NCI-H128 (cell line): Measurements from ENCODE around the gene ZBTB40.

Source experiments
- DNase-seq: peaks from one replicate; lab custom pipeline; 2025; ENCODE audit not compliant: unreplicated experiment; lab: John Stamatoyannopoulos, UW

ZBTB40 gene

DNA sequence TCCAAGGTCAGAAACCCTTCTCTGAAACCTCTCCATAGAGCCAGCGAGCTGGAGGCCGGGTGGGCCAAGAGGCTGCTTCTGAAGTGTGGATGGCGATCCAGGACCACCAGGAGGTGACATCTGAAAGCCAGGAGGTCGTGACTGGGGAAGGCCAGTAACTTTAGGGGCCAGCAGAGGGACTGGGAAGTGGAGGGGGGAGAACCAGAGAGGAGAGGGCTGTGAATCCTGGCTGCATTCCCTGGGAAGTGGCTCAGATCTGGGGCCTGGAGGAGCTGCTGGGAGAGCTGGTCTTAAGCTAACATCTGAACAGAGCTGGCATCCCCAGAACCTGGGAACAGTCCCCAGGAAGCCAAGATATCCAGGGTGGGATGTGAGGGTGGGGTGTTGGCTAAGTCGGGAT lies 100.4 kb downstream of the ZBTB40 start:
- DNase-seq: no peak

DNA sequence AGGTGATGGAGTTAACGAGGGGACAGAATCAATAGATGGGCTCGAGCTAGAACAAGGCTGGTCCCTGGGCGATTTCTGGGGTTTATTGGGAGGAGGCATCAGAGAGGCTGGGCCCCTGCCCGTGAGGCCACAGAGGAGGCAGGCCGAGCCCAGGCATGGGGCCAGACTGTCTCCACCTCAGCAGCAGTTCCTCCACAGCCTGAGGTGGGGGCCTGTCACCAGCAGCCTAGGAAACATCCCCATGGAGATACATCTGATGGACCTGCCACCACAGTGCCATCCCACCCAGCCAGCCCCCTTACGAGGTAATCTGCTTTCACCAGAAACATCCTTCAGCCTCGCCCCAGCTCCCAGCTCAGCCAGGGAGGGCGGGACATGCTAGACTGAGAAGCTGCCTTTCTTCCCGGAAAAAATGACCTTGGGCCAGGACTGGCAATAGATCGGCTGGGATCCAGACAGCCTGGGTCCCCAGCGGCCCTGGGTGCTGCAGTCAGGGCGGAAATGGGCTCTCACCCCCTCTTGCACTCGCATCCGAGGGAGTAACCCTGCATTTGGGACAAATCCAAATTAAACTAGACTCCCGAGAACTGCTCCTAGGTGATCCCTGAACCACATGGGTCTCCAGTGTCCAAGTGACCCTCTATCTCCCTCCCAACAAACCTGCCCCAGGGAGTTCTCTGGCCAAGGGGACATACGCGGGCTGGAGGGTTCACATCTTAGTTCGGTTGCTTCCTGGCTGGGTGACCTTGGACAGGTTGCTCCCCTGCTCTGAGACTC lies 101.6 kb downstream of the ZBTB40 start:
- no peak for DNase-seq

DNA sequence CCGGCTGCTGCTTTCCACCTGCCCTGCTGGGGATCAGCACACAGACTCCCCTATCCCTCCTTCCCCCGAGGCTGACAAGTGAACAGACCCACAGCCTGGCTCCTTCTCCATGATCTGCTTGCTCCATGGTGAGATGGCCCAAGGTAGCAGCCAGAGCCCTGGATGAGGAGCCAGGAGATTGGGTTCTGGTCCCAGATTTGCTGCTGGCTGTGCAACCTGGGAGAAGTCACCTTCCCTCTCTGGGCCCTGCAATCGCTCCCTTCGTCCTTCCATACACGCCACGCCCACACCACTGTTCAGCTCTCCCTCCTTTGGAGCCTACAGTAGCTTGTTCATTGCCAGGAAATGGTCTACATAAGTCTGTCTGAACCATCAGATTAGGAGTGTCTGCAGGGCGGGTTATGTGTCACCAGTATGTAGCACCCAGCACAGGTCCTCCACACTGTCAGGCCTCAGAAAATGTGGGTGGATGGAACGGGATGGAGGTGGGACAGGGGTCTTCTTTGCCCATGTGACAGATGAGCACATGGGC lies 102.4 kb downstream of the ZBTB40 start:
- no peak for DNase-seq

DNA sequence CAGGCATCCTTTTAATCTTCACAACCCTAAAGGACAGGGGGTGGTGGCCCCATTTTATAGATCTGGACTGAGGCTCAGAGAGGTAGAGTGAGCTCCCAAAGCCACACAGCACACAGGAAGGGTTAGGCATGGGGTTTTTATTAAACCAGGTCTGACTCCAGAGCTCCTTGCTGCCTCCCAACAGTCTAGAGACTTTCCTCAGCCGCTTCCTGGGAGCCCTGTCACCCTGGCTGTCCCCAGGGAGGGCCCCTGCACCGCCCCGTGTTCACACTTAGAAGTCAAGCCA lies 103.7 kb downstream of the ZBTB40 start:
- no peak for DNase-seq

- DNase-seq: no peak
These were observed 104.9 kb downstream of the ZBTB40 start for GRCh38 chr1:22556391-22557104.

DNA sequence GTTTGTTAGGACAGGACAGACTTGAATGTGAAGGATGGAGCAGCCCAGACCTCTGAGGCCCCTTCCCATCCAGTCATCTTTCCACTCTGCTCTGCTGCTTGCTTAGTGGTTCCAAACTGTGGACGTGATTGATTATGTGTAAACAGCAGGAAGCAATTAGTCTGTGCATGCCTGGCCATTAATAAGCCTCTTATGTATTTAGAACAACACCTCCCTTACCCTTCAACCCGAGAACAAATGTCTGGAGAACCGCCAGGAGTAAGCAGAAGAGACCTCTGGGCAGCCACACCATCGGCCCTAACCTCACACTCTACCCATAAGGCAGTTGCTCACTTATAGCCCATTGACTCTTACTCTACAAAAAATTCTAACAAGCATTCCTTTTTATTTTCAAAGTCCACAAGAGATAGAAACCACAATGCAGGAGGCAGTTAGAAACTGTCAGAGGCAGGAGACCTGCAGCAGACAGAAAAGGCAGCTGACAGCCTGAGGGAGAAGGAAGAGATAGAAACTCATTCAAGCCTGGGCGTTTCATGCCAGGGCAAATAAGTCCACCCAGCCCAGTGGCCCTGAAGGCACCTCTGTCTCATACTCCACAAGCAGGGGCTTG lies 105.8 kb downstream of the ZBTB40 start:
- DNase-seq: no peak

- no peak for DNase-seq
These were observed 111.2 kb downstream of the ZBTB40 start, which contains the start of gene EPHA8 for GRCh38 chr1:22562584-22563583. EPHA8 (plus strand) TSS chr1:22563489; CDS start chr1:22563636, 147 bp downstream.

DNA sequence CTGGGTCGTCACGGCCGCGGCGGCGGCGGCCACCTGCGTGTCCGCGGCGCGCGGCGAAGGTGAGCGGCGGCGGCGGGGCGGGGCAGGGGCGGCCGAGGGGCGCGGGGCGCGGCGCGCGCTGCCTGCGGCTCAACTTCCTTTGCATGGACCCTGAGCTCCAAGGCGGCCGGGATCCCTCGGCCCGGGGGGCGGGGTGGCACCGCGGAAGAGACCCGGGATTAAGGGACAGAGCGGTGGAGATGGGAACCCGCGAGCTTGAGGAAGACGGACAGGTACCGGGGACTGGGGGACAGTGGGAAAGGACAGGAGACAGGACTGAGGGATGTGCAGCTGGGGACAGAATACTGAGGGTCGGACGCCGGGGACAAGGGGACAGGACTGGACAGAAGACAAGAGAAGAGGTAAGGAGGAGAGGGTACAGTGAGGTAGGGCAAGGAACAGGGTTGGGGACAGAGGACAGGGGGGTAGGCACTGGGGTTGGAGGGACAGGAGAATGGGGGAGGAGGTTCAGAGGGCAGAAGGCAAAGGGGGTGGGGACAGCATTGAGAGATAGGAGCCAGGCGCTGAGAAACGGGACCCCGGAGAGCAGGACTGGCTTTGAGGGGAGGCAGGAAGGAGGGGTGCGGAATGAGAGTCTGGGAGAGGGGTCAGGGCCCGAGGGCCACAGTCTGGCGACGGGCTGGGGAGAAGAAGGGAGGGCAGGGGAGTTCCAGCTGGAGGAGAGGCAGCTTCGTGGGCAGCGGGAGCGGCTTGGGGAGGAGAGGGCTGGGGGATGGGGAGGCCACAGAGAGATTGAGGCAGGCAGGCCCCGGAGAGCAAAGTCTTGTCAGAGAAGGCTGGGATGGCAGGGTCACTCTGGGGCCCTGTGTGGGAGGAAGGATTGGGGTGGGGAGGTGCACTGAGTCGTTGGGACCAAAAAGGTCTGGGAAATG lies 112.3 kb downstream of the ZBTB40 start:
- no peak for DNase-seq

GRCh38 chr1:22566161-22566560 lies 114.5 kb downstream of the ZBTB40 start:
- DNase-seq: no peak

DNA sequence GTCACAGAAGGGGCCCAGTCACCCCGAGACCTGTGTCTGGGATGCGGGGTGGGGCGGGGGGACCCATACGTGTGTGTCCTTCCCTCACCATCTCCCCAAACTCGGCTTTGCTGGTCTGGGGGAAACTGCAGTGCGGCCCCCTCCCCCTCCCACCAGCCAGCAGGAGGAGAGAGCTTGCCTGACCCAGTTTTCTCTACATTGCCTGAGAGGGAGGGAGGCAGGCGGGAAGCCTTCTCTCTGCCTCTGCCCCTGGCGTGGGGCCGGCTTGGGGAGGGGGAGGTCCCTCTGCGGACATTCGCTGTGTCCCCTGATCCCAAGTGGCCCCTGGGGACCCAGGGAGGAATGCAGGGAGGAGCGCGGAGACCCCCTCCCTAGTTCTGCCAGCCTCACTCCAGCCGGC lies 115.5 kb downstream of the ZBTB40 start:
- DNase-seq: no peak

GRCh38 chr1:22567994-22568393 lies 116.3 kb downstream of the ZBTB40 start:
- no peak for DNase-seq

GRCh38 chr1:22569269-22569668 lies 117.6 kb downstream of the ZBTB40 start:
- no peak for DNase-seq

DNA sequence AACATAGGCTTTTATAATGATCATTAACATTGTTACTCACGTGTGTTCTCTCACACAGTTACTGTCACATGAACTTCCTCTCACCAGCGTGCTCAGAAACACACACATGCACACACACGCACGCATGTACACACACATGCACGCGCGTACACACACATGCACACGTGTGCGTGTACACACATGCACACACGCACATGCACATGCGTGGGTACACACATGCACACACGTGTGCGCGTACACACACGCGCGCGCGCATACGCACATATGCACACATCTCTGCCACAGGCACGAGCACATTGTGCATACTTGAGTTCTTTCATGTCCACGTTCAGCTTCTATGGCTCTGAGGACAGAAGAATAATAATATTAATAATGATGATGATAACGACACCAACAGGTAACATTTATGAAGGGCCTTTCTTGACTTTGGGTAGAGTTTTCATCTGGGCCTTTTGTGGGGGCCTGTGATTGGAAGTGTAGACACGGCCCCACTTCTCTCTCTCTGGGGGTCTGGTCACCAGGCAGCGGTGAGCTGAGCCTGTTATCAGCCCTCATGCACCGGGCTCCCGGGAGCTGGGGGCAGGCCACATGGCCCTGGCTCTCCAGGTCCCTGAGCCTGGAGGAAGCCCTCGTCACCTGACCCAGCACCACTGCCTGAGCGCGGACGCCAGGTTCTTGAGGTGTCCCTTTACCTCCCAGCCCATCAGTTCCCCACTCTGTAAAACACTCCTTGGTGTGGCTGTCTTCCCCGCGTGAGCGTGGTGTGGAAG lies 118.7 kb downstream of the ZBTB40 start:
- DNase-seq: no peak

DNA sequence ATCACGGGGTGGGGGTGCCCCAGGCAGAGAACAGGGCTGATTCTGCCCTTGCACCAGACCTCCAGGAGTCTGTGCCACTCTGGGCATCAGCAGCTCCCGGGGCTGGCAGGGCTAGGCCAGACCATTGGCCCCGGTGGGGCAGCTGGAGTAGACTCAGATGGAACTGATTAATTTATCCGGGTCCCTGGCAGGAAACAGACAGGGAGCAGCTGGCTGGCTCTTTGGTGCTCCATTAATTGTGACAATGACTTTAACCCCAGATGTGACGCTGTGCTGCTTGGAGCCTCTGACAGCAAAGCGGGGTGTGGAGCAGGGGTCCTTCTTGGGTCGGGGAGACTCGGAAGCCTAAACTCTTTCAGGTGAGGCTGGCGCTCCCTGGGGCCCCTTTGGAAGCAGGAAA lies 121.2 kb downstream of the ZBTB40 start:
- no peak for DNase-seq

- no peak for DNase-seq
These were observed 121.6 kb downstream of the ZBTB40 start for GRCh38 chr1:22573237-22573636.

DNA sequence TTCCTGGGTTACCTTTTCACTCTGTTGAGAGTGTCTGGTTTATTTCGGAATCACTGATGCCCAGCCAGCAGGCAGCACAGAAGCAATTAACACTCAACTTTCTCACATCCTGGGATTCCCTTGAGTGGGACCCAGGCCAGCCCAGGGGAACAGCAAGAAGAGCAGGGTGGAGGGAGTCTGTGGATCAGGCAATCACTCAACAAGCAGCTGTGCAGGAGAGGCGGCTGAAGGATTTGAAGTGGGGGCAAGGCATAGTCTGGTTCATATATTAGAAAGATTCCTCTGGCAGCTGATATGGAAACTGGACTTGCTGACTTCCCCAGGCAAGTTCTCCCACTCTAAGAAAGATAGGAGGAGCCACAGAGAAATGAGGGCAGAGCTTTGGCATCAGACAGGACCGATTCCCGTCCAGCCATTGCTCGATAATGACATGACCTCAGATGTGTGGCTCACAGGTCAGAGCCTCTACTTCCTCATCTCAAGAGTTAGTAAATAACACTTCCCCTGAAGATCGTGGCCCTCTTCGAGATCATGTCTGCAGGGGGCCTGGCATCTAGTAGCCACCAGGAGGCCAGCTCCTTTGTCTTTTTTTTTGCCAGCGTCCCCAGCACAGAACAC lies 124.0 kb downstream of the ZBTB40 start:
- DNase-seq: no peak

GRCh38 chr1:22576150-22576544 lies 124.5 kb downstream of the ZBTB40 start:
- no peak for DNase-seq

GRCh38 chr1:22576617-22577016 lies 125.0 kb downstream of the ZBTB40 start:
- DNase-seq: no peak
